GM12878 (cell line): ENCODE data around the gene KCNJ10. TPM values are rescaled to one million over a fixed set of nuclear protein-coding genes. Genes with fewer than 3 reads are reported as not detected.
A peak's percentile ranks its signal among the peaks of the same experiment; 100 is the strongest.

Source experiments
- ATAC-seq: fragments of 200-7000 bp; cut with Tn5 transposase; 3 replicates; pipeline ENCODE4 v1.9.1; 2020; ENCODE audit warnings: mild to moderate bottlenecking, moderate library complexity
- BruUV-seq: library from RNA; stranded (reverse); fragments of 400-500 nt; replicated peaks from 2 replicates; lab custom pipeline; 2021; lab: Mats Ljungman, UMichigan
- CTCF ChIA-PET: fragments of 300-600 bp; sonication (Branson Sonifier 250); formaldehyde crosslinking; extraction: SDS; loops from one replicate; lab custom pipeline; 2021; ENCODE audit warnings: inconsistent platforms; lab: Yijun Ruan, JAX
- POLR2A ChIA-PET: fragments of 350-600 bp; formaldehyde crosslinking; extraction: SDS; loops from one replicate; lab custom pipeline; 2021; ENCODE audit warnings: inconsistent platforms; lab: Charles Lee
- RAD21 ChIA-PET: fragments of 300-600 bp; sonication (Branson Sonifier 250); formaldehyde crosslinking; loops from one replicate; lab custom pipeline; 2023; ENCODE audit warnings: antibody characterized with exemption; ENCODE audit not compliant: unreplicated experiment; lab: Charles Lee
- SMC1A ChIA-PET: fragments of 300-600 bp; sonication (Branson Sonifier 250); formaldehyde crosslinking; loops from one replicate; lab custom pipeline; 2023; ENCODE audit not compliant: unreplicated experiment, uncharacterized antibody; lab: Charles Lee
- DNase-seq: peaks from one replicate; pipeline ENCODE4 v3.0.0-alpha.2; 2011; ENCODE audit warnings: low read depth, low spot score
- FAIRE-seq: peaks from 3 replicates; lab custom pipeline; 2011; peaks lifted over from hg19 to GRCh38; lab: Jason Lieb, UNC
- H2AFZ ChIP-seq: 2 replicates; pipeline ENCODE4 v1.6.0; 2011; ENCODE audit warnings: low read depth, low read length, control low read depth; ENCODE audit not compliant: control insufficient read depth
- H3K27ac ChIP-seq: 2 replicates; pipeline ENCODE4 v1.5.1; 2011; ENCODE audit warnings: control low read depth; ENCODE audit not compliant: control insufficient read depth, insufficient read depth
- H3K27me3 ChIP-seq, 2 experiments: replicated peaks in 1 of 2; 2 replicates each; pipeline versions ENCODE4 v1.6.0 to v1.6.1; 2011; ENCODE audit warnings: low read length in 1 of 2; ENCODE audit not compliant: control insufficient read depth in 2 of 2, insufficient read depth in 2 of 2
- H3K36me3 ChIP-seq, 2 experiments: 2 replicates each; pipeline ENCODE4 v1.5.1; 2011; ENCODE audit warnings: low read length in 1 of 2; ENCODE audit not compliant: control insufficient read depth in 2 of 2, insufficient read depth in 2 of 2
- H3K4me1 ChIP-seq: 2 replicates; pipeline ENCODE4 v1.6.1; 2011; ENCODE audit warnings: mild to moderate bottlenecking, low read length, moderate library complexity, mixed read lengths; ENCODE audit not compliant: control insufficient read depth, insufficient read depth
- H3K4me2 ChIP-seq: 2 replicates; pipeline ENCODE4 v1.6.0; 2011; ENCODE audit warnings: control low read depth; ENCODE audit not compliant: control insufficient read depth, insufficient read depth
- H3K4me3 ChIP-seq: fragments of 200-600 bp; sonication (generic); 2 replicates; pipeline ENCODE4 v1.5.1; 2016
- H3K79me2 ChIP-seq: 2 replicates; pipeline ENCODE4 v1.6.0; 2011; ENCODE audit warnings: low read length; ENCODE audit not compliant: control insufficient read depth, insufficient read depth
- H3K9ac ChIP-seq: 2 replicates; pipeline ENCODE4 v1.8.0; 2011; ENCODE audit warnings: low read length, control low read depth, mixed read lengths; ENCODE audit not compliant: control insufficient read depth, insufficient read depth
- H3K9me3 ChIP-seq: replicated peaks from 3 replicates; pipeline ENCODE4 v1.5.1; 2011; ENCODE audit warnings: mild to moderate bottlenecking, low read length; ENCODE audit not compliant: control insufficient read depth, insufficient read depth
- H4K20me1 ChIP-seq: 2 replicates; pipeline ENCODE4 v1.6.0; 2011; ENCODE audit not compliant: control insufficient read depth, insufficient read depth
- CHD4 ChIP-seq: fragments of 200-600 bp; sonication (generic); IDR thresholded peaks from 2 replicates; pipeline ENCODE4 v1.6.1; 2016; ENCODE audit warnings: mild to moderate bottlenecking
- FOXK2 ChIP-seq: fragments of 450-650 bp; IDR thresholded peaks from 2 replicates; pipeline ENCODE4 v1.6.1; 2017; ENCODE audit warnings: mild to moderate bottlenecking, moderate library complexity
- POLR2AphosphoS2 ChIP-seq: IDR thresholded peaks from 2 replicates; pipeline ENCODE4 v1.6.1; 2011; ENCODE audit warnings: low read depth, mild to moderate bottlenecking, low read length, improper control_type of control experiment, moderate library complexity
- POU2F2 ChIP-seq: IDR thresholded peaks from 3 replicates; pipeline ENCODE4 v1.6.1; 2011; ENCODE audit warnings: low read depth, mild to moderate bottlenecking, low read length, borderline replicate concordance
- SIN3A ChIP-seq: IDR thresholded peaks from 2 replicates; pipeline ENCODE4 v1.6.1; 2012; ENCODE audit warnings: low read depth, low read length, improper control_type of control experiment
- TARDBP ChIP-seq: IDR thresholded peaks from 2 replicates; pipeline ENCODE4 v1.6.1; 2016; ENCODE audit warnings: borderline replicate concordance
- YY1 ChIP-seq: IDR thresholded peaks from 2 replicates; pipeline ENCODE4 v1.6.1; 2011; ENCODE audit warnings: low read depth, mild to moderate bottlenecking, low read length
- WGBS: methylation state at CpG from one replicate; pipeline ENCODE4 v1.1.6; 2016; ENCODE audit warnings: low lambda C conversion rate; ENCODE audit not compliant: insufficient replicate concordance, insufficient coverage; ENCODE audit errors: missing lambda C conversion rate; 5-methylcytosine and 5-hydroxymethylcytosine counted together
- in situ Hi-C: fragments of 300-500 bp; cut with MboI; formaldehyde crosslinking; loops from 9 replicates; pipeline ENCODE4 v1.14.3; 2018; ENCODE audit warnings: mixed read lengths
- intact Hi-C: fragments of 100-400 bp; cut with micrococcal nuclease; formaldehyde crosslinking; loops from one replicate; pipeline ENCODE4 v1.14.2; 2022; ENCODE audit not compliant: unreplicated experiment
- polyA plus RNA-seq, 11 experiments: library from polyadenylated mRNA; depleted of rRNA in 4 of 11; unstranded in 6 of 11; stranded (reverse) in 5 of 11; fragments of >200 nt; fragmentation: Nextera tagmentation in 4 of 11; fragmentation: Illumina TruSeq in 1 of 11; extraction: Ambion mirVana in 4 of 11; extraction: Trizol in 1 of 11; gene quantifications; 1 replicate in 1 of 11; 2 replicates in 10 of 11; pipeline versions ENCODE4 v1.2.1 to v1.2.3, GENCODE V29; 2011 to 2016; ENCODE audit warnings: inconsistent platforms in 2 of 11, missing spikeins in 2 of 11, low read depth in 1 of 11
- total RNA-seq, 4 experiments: library from RNA; depleted of rRNA in 3 of 4; stranded (reverse); fragments of >200 nt in 3 of 4; fragmentation: Illumina TruSeq in 1 of 4; extraction: Trizol in 1 of 4; gene quantifications; 2 replicates each; pipeline versions ENCODE4 v1.2.1 to v1.2.3, GENCODE V29; 2013 to 2021
- TF ChIP-seq, protein P1 (sequence below): IDR thresholded peaks from 2 replicates; pipeline ENCODE4 v1.6.1; 2011; ENCODE audit warnings: low read depth, low read length, improper control_type of control experiment, borderline replicate concordance
- TF ChIP-seq, protein P2 (sequence below): IDR thresholded peaks from 2 replicates; pipeline ENCODE4 v1.6.1; 2012; ENCODE audit warnings: low read depth, low read length, improper control_type of control experiment
- TF ChIP-seq, protein P3 (sequence below): fragments of 450-650 bp; IDR thresholded peaks from 2 replicates; pipeline ENCODE4 v1.6.1; 2017; ENCODE audit warnings: mild to moderate bottlenecking, low read depth, inconsistent platforms; ENCODE audit not compliant: poor library complexity, severe bottlenecking
- TF ChIP-seq, protein P4 (sequence below): fragments of 450-650 bp; IDR thresholded peaks from 2 replicates; pipeline ENCODE4 v1.6.1; 2017; ENCODE audit warnings: mild to moderate bottlenecking, moderate library complexity
- TF ChIP-seq, protein P5 (sequence below): fragments of 150-350 bp; IDR thresholded peaks from 2 replicates; pipeline ENCODE4 v1.6.1; 2016; ENCODE audit warnings: low read depth, low read length

The KCNJ10 gene
- total and polyA plus RNA-seq, 10 of the 15 experiments (the other 5 are each of a cell fraction or from before 2014, with no cell fraction given), result 0.01 to 0.29 (median 0.09) TPM; not detected in 2

DNA sequence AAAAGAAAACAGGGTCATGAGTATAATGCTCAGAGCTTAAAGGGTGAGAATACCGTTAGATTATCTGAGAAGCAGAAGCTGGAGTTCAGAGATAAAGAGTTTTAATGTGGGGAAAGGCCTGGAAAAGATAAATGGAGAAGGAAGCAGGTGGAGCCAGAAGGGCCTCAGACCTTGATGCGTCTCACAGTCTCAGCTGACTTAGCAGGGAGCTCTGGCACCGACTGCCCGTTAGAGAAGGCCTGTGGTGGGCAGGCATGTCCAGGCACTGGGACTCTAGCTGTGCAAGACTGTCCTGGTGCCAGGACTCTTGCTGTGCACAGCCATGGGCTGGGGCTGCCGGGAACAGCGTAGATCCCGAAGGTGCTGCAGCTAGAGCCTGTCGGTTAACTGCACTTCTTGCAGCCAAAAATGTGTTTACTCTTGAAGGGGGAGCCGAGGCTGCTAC is 112.1 kb downstream of the KCNJ10 start:
- ATAC-seq (no peak; the same call in 2 of the 3 replicates), DNase-seq (no peak), FAIRE-seq (no peak)
- Histone ChIP-seq H3K9ac (no peak overlapping the region), H3K9me3 (no peaks in the 10 kb centered on the region), H3K4me2 (peak overlapping the region; percentile 43; the same call in 1 of the 2 replicates), H3K79me2 (no peaks in the 10 kb centered on the region), H3K27me3 (no peaks in the 10 kb centered on the region; a peak in 1 of 4 replicates), H3K4me3 (no peak overlapping the region), H3K4me1 (peaks cover 13% of the 10 kb centered on the region), H4K20me1 (no peaks in the 10 kb centered on the region), H2AFZ (no peak overlapping the region), H3K27ac (no peak overlapping the region), H3K36me3 (no peaks in the 10 kb centered on the region)
- ChIA-PET CTCF (interaction anchor here (0.7 to 2.8 kb wide), 7 partner anchors 12 to 167 kb away, joined by 3 to 12 read pairs (median 3); no protein-coding TSS in a partner anchor), POLR2A (no interaction called here), SMC1A (interaction anchor here (3.0 kb wide), 1 partner anchor 49 kb away, joined by 13 read pairs; no protein-coding TSS in a partner anchor), RAD21 (no interaction called here)
- BruUV-seq, result no TSS peak
- intact Hi-C loops, result no loop called here
- TF ChIP-seq TARDBP (no peak), SIN3A (no peak), CHD4 (no peak), POLR2AphosphoS2 (no peak), YY1 (no peak), FOXK2 (no peak), POU2F2 (no peak)
- TF ChIP-seq, protein P1, sequence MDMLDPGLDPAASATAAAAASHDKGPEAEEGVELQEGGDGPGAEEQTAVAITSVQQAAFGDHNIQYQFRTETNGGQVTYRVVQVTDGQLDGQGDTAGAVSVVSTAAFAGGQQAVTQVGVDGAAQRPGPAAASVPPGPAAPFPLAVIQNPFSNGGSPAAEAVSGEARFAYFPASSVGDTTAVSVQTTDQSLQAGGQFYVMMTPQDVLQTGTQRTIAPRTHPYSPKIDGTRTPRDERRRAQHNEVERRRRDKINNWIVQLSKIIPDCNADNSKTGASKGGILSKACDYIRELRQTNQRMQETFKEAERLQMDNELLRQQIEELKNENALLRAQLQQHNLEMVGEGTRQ, result no peak
- TF ChIP-seq, protein P2, sequence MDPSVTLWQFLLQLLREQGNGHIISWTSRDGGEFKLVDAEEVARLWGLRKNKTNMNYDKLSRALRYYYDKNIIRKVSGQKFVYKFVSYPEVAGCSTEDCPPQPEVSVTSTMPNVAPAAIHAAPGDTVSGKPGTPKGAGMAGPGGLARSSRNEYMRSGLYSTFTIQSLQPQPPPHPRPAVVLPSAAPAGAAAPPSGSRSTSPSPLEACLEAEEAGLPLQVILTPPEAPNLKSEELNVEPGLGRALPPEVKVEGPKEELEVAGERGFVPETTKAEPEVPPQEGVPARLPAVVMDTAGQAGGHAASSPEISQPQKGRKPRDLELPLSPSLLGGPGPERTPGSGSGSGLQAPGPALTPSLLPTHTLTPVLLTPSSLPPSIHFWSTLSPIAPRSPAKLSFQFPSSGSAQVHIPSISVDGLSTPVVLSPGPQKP, result no peak
- TF ChIP-seq, protein P3, sequence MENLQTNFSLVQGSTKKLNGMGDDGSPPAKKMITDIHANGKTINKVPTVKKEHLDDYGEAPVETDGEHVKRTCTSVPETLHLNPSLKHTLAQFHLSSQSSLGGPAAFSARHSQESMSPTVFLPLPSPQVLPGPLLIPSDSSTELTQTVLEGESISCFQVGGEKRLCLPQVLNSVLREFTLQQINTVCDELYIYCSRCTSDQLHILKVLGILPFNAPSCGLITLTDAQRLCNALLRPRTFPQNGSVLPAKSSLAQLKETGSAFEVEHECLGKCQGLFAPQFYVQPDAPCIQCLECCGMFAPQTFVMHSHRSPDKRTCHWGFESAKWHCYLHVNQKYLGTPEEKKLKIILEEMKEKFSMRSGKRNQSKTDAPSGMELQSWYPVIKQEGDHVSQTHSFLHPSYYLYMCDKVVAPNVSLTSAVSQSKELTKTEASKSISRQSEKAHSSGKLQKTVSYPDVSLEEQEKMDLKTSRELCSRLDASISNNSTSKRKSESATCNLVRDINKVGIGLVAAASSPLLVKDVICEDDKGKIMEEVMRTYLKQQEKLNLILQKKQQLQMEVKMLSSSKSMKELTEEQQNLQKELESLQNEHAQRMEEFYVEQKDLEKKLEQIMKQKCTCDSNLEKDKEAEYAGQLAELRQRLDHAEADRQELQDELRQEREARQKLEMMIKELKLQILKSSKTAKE, result no peak
- TF ChIP-seq, protein P4, sequence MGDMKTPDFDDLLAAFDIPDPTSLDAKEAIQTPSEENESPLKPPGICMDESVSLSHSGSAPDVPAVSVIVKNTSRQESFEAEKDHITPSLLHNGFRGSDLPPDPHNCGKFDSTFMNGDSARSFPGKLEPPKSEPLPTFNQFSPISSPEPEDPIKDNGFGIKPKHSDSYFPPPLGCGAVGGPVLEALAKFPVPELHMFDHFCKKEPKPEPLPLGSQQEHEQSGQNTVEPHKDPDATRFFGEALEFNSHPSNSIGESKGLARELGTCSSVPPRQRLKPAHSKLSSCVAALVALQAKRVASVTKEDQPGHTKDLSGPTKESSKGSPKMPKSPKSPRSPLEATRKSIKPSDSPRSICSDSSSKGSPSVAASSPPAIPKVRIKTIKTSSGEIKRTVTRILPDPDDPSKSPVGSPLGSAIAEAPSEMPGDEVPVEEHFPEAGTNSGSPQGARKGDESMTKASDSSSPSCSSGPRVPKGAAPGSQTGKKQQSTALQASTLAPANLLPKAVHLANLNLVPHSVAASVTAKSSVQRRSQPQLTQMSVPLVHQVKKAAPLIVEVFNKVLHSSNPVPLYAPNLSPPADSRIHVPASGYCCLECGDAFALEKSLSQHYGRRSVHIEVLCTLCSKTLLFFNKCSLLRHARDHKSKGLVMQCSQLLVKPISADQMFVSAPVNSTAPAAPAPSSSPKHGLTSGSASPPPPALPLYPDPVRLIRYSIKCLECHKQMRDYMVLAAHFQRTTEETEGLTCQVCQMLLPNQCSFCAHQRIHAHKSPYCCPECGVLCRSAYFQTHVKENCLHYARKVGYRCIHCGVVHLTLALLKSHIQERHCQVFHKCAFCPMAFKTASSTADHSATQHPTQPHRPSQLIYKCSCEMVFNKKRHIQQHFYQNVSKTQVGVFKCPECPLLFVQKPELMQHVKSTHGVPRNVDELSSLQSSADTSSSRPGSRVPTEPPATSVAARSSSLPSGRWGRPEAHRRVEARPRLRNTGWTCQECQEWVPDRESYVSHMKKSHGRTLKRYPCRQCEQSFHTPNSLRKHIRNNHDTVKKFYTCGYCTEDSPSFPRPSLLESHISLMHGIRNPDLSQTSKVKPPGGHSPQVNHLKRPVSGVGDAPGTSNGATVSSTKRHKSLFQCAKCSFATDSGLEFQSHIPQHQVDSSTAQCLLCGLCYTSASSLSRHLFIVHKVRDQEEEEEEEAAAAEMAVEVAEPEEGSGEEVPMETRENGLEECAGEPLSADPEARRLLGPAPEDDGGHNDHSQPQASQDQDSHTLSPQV, result no peak
- TF ChIP-seq, protein P5, sequence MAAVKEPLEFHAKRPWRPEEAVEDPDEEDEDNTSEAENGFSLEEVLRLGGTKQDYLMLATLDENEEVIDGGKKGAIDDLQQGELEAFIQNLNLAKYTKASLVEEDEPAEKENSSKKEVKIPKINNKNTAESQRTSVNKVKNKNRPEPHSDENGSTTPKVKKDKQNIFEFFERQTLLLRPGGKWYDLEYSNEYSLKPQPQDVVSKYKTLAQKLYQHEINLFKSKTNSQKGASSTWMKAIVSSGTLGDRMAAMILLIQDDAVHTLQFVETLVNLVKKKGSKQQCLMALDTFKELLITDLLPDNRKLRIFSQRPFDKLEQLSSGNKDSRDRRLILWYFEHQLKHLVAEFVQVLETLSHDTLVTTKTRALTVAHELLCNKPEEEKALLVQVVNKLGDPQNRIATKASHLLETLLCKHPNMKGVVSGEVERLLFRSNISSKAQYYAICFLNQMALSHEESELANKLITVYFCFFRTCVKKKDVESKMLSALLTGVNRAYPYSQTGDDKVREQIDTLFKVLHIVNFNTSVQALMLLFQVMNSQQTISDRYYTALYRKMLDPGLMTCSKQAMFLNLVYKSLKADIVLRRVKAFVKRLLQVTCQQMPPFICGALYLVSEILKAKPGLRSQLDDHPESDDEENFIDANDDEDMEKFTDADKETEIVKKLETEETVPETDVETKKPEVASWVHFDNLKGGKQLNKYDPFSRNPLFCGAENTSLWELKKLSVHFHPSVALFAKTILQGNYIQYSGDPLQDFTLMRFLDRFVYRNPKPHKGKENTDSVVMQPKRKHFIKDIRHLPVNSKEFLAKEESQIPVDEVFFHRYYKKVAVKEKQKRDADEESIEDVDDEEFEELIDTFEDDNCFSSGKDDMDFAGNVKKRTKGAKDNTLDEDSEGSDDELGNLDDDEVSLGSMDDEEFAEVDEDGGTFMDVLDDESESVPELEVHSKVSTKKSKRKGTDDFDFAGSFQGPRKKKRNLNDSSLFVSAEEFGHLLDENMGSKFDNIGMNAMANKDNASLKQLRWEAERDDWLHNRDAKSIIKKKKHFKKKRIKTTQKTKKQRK, result no peak
- 74% methylated on average over 9 of the region's 9 CpGs for WGBS
- in situ Hi-C loops, result no loop called here
